ENCODE results near the gene CCDC71. TPM values are rescaled to one million over a fixed set of nuclear protein-coding genes. Genes with fewer than 3 reads are reported as not detected.

Gene CCDC71
- total and polyA plus RNA-seq, 7 donors = 12.6 to 26.8 (median 20.0) TPM

DNA sequence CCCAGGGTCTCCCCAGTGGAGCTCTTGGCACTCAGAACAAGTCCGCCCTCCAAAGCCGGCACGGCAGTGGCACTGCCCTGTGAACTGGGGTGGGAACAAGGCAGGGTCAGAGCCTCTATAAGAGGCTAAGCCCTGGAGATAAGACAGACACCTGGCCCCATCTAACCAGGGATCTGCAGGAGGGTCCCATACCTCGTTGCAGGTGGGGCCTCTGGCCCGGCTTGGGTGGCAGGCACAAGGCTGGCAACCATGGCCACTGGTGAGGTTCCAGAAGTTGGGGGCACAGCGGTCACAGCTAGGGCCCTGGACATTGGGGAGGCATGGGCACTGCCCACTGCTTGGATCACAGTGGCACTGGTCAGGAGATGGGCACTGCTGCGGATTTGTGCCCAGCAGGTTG, 41.9 kb downstream of the CCDC71 start:
- H3K27ac ChIP-seq = no peak overlapping the region
- H3K27me3 ChIP-seq (ENCODE audit: insufficient read depth in 3 of 3, low read length in 2 of 3) = no peaks in the 10 kb centered on the region
- H3K36me3 ChIP-seq (ENCODE audit: insufficient read depth in 1 of 2, low read depth in 1 of 2) = peaks cover 0 to 78% of the 10 kb centered on the region in 2 donors
- TF ChIP-seq, protein P1, sequence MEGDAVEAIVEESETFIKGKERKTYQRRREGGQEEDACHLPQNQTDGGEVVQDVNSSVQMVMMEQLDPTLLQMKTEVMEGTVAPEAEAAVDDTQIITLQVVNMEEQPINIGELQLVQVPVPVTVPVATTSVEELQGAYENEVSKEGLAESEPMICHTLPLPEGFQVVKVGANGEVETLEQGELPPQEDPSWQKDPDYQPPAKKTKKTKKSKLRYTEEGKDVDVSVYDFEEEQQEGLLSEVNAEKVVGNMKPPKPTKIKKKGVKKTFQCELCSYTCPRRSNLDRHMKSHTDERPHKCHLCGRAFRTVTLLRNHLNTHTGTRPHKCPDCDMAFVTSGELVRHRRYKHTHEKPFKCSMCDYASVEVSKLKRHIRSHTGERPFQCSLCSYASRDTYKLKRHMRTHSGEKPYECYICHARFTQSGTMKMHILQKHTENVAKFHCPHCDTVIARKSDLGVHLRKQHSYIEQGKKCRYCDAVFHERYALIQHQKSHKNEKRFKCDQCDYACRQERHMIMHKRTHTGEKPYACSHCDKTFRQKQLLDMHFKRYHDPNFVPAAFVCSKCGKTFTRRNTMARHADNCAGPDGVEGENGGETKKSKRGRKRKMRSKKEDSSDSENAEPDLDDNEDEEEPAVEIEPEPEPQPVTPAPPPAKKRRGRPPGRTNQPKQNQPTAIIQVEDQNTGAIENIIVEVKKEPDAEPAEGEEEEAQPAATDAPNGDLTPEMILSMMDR (IDR thresholded peaks at IDR 0.05) = no peak
- H3K4me1 ChIP-seq = peaks cover 8% of the 10 kb centered on the region
- intact Hi-C loops (cut with DNase I) = loop anchor here in 1 of 2 donors (5.0 kb wide), 1 partner anchor 43 kb away; the partner anchor contains the start of gene CCDC71
- no peak for DNase-seq
- H3K9me3 ChIP-seq = no peaks in the 10 kb centered on the region
- no peak for ATAC-seq
- no peak overlapping the region for H3K4me3 ChIP-seq
- WGBS, 3 donors = 82 to 91% (median 85%) methylated on average over 7 of the region's 7 CpGs

GRCh38 chr3:49123687-49124086, 42.4 kb downstream of the CCDC71 start:
- Histone ChIP-seq H3K4me1 (peaks cover 13% of the 10 kb centered on the region), H3K27me3 (ENCODE audit: insufficient read depth in 3 of 3, low read length in 2 of 3) (no peaks in the 10 kb centered on the region), H3K4me3 (no peak overlapping the region), H3K36me3 (ENCODE audit: insufficient read depth in 1 of 2, low read depth in 1 of 2) (peaks cover 0 to 76% of the 10 kb centered on the region in 2 donors), H3K27ac (no peak overlapping the region), H3K9me3 (no peaks in the 10 kb centered on the region)
- ATAC-seq = no peak
- intact Hi-C loops (cut with DNase I) = loop anchor here in 1 of 2 donors (5.0 kb wide), 1 partner anchor 44 kb away; the partner anchor contains the start of gene CCDC71
- DNase-seq = no peak
- TF ChIP-seq, protein P1 (IDR thresholded peaks at IDR 0.05) = no peak
- 89 to 96% (median 91%) methylated on average over 17 of the region's 17 CpGs for WGBS, 3 donors

DNA sequence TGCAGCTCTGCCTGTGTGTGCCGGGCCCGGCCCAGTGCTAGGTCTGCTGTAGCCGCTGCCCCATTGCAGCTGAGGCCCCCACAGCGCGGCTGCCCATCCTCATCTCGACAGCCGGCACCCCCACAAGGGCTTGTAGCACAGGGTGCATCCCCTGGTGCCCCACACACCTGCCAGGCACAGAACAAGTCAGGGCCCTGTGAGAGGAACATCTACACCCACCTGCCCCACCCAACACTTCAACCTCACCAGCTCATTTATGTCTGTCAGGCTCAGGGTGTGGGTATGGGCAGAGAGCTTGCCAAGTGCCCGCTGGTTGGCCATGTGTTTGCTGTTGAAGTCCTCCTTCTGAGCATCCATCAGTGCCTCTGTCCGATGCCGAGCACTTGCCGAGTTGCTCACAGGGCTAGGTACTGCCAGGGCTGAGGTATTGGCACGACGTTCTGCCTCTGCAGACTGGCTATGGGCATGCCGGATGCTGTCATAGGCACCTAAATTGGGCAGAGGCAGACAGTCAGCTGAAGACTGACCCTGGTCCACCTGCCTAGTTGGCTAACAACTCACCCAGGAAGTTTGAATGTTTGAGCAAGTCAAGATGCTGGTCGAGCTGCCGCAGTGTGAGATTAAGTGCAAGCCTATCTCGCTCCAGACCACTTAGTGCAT, 43.1 kb downstream of the CCDC71 start:
- TF ChIP-seq, protein P1 (IDR thresholded peaks at IDR 0.05) = no peak
- ATAC-seq (no peak), DNase-seq (no peak)
- H3K4me3 ChIP-seq = no peak overlapping the region
- H3K9me3 ChIP-seq = no peaks in the 10 kb centered on the region
- intact Hi-C loops (cut with DNase I) = loop anchor here in 1 of 2 donors (5.0 kb wide), 1 partner anchor 44 kb away; the partner anchor contains the start of gene CCDC71
- peaks cover 0 to 76% of the 10 kb centered on the region in 2 donors for H3K36me3 ChIP-seq (ENCODE audit: insufficient read depth in 1 of 2, low read depth in 1 of 2)
- no peaks in the 10 kb centered on the region for H3K27me3 ChIP-seq (ENCODE audit: insufficient read depth in 3 of 3, low read length in 2 of 3)
- peaks cover 16% of the 10 kb centered on the region for H3K4me1 ChIP-seq
- WGBS, 3 donors = 83 to 93% (median 89%) methylated on average over 17 of the region's 17 CpGs
- H3K27ac ChIP-seq = no peak overlapping the region

DNA sequence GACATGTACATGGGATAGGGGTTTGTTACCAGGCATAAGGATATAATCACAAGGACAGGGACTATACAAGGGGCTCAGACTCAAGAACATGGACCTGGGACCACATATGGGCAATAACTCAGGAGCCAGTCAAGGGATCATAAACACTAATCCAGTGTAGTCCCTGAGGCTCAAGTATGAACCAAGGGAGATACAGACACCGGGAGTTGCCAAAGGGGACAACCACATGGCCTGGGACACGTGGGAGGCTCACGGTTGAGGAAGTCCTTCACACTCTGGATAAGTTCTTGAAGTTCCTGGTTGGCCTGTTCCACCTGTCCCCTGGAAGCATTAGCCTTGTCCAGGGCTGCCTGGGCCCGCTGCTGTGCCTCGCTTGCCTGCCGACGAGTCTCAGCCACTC, 43.7 kb downstream of the CCDC71 start:
- H3K27ac ChIP-seq = no peak overlapping the region
- ATAC-seq (no peak), DNase-seq (no peak)
- peaks cover 16% of the 10 kb centered on the region for H3K4me1 ChIP-seq
- TF ChIP-seq, protein P1 (IDR thresholded peaks at IDR 0.05) = no peak
- H3K9me3 ChIP-seq = no peaks in the 10 kb centered on the region
- WGBS, 3 donors = 80 to 85% (median 82%) methylated on average over 7 of the region's 7 CpGs
- H3K27me3 ChIP-seq (ENCODE audit: insufficient read depth in 3 of 3, low read length in 2 of 3) = no peaks in the 10 kb centered on the region
- intact Hi-C loops (cut with DNase I) = loop anchor here in 1 of 2 donors (5.0 kb wide), 1 partner anchor 45 kb away; the partner anchor contains the start of gene CCDC71
- H3K36me3 ChIP-seq (ENCODE audit: insufficient read depth in 1 of 2, low read depth in 1 of 2) = peaks cover 4 to 76% of the 10 kb centered on the region in 2 donors
- no peak overlapping the region for H3K4me3 ChIP-seq

Measured in psoas muscle (tissue), 8 donors.